ENCODE data around the gene IL21R.

Gene IL21R

DNA sequence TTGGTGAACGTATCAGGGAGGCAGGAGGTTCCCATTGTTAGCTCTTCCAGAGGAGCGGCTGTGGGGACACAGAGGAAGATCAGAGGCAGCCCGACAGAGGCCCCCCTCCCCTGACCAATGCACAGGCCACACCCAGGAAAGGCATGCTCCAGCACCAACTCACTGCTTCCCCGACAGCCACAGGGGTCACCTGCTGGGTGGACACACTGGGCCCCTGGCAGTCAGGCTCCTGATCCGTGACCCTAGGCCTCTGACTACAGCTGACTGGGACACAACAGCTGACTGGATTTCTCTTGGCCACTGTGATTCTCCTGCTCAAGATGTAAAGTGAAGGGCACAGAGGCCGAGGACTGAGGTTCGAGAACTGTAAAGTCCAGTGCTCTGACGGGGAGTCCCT, 63.5 kb downstream of the IL21R start:
- peaks cover 14 to 99% (median 98%) of the 10 kb centered on the region in 5 donors for H3K36me3 ChIP-seq (ENCODE audit: control insufficient read depth in 5 of 5, insufficient read depth in 5 of 5, low read length in 5 of 5)
- no peak overlapping the region for H3K9ac ChIP-seq (ENCODE audit: low read length in 5 of 5)
- H3K4me3 ChIP-seq (ENCODE audit: low read depth in 1 of 5, low read length in 5 of 5): no peak overlapping the region
- no peak overlapping the region for H3K27ac ChIP-seq (ENCODE audit: low read depth, low read length)
- no peaks in the 10 kb centered on the region for H3K9me3 ChIP-seq (ENCODE audit: control insufficient read depth in 5 of 5, low read length in 5 of 5)
- H3K27me3 ChIP-seq (ENCODE audit: control insufficient read depth in 5 of 5, insufficient read depth in 4 of 5, low read length in 5 of 5): no peaks in the 10 kb centered on the region
- peaks cover 0 to 25% (median 18%) of the 10 kb centered on the region in 5 donors for H3K4me1 ChIP-seq (ENCODE audit: control insufficient read depth in 5 of 5, insufficient read depth in 5 of 5, low read length in 5 of 5)

DNA sequence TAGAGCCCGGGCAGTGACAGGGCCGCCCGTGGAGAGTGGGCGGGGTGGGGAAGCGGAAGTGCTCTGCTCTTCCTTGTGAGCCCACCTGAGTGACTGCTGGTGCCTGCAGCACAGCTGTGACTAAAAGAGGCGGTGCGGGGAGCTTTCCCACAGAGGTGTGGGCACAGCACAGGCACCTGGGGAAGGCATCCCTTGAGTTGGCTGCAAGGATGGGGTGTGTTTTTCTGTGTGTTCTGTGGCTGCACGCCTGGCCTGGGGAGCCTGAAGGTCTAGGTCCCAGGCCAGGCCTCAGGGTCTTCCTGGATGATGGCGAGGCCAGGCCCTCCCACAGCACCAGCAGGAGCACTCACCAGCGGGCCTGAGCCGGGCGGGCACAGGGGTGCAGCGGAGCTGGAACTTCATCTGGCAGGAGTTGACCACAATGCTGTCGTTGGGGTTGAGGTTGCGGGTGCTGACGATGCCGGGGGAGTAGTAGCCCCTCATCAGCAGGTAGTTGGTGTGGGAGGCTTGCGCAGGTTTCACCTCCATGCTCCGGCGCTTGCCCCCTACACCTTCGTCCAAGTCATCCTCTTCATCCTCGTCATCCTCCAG, 67.1 kb downstream of the IL21R start:
- Histone ChIP-seq H3K36me3 (ENCODE audit: control insufficient read depth in 5 of 5, insufficient read depth in 5 of 5, low read length in 5 of 5) (peaks cover 14 to 100% (median 96%) of the 10 kb centered on the region in 5 donors), H3K9ac (ENCODE audit: low read length in 5 of 5) (no peak overlapping the region), H3K4me3 (ENCODE audit: low read depth in 1 of 5, low read length in 5 of 5) (no peak overlapping the region), H3K9me3 (ENCODE audit: control insufficient read depth in 5 of 5, low read length in 5 of 5) (no peaks in the 10 kb centered on the region), H3K4me1 (ENCODE audit: control insufficient read depth in 5 of 5, insufficient read depth in 5 of 5, low read length in 5 of 5) (peaks cover 0 to 13% (median 9%) of the 10 kb centered on the region in 5 donors), H3K27ac (ENCODE audit: low read depth, low read length) (no peak overlapping the region), H3K27me3 (ENCODE audit: control insufficient read depth in 5 of 5, insufficient read depth in 4 of 5, low read length in 5 of 5) (no peaks in the 10 kb centered on the region)

DNA sequence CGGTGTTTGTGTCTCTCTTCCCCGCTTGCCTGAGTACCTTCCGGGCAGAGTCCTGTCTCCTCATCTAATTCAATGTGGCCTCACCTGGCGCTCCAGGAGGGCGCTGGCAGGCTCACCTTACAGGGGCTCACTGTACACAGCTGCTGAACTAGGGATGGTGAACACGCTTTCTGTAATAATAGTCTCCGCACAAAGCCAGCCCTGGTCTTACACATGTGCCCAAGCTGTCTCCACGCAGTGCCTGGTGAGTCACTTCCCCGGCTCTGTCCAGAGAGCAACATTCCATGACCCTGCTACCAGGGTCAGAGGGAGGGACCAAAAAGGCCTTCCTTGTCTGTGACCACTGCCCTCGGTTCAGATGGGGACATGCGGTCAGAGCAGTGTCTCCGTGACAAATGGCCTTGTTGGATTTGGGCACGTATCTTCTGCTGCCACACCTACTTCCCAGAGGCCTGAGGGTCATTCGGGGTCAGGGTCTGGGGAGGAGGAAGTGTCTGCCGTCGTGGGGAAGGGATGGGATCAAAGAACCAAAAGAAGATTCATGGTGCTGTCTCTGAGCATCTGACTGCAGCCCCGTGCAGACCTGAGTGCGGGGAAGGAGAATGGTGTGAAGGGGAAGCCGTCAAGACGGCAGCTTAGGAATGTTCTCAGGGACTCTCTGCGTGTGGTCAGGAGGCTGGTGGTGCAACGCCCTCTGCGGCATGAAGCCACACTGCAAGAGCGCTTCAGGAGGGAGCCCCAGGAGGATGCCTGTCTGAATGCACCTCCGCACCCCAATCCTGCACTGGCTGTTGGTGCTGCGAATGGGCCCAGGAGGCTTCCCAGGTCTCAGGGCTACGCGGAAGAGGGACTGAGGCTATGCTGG, 68.8 kb downstream of the IL21R start:
- H3K27me3 ChIP-seq (ENCODE audit: control insufficient read depth in 5 of 5, insufficient read depth in 4 of 5, low read length in 5 of 5): no peaks in the 10 kb centered on the region
- no peak overlapping the region for H3K27ac ChIP-seq (ENCODE audit: low read depth, low read length)
- no peaks in the 10 kb centered on the region for H3K9me3 ChIP-seq (ENCODE audit: control insufficient read depth in 5 of 5, low read length in 5 of 5)
- peaks cover 0 to 13% (median 9%) of the 10 kb centered on the region in 5 donors for H3K4me1 ChIP-seq (ENCODE audit: control insufficient read depth in 5 of 5, insufficient read depth in 5 of 5, low read length in 5 of 5)
- no peak overlapping the region for H3K4me3 ChIP-seq (ENCODE audit: low read depth in 1 of 5, low read length in 5 of 5)
- peak overlapping the region in 1 of 5 donors; percentile 4 for H3K9ac ChIP-seq (ENCODE audit: low read length in 5 of 5)
- peaks cover 16 to 100% (median 95%) of the 10 kb centered on the region in 5 donors for H3K36me3 ChIP-seq (ENCODE audit: control insufficient read depth in 5 of 5, insufficient read depth in 5 of 5, low read length in 5 of 5)

DNA sequence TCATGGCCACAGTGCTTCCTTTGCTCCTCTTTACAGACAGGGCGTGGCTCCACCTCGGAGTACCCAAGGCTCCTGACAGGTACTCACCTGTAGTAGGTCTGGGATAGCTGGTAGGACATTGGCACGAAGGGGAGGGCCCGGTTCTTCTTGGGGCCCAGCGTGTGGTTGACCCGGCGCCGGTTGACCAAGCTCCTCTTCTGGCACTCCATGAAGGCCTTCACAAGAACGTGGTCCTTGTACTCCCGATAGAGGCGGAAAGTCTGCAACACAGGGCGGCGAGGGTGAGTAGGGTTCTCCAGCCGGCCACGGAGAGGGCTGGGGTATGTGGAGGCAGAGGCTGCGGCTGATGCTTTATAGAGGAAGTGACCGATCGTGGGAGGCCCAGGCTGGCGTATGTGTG, 69.7 kb downstream of the IL21R start:
- H3K27me3 ChIP-seq (ENCODE audit: control insufficient read depth in 5 of 5, insufficient read depth in 4 of 5, low read length in 5 of 5): no peaks in the 10 kb centered on the region
- H3K9me3 ChIP-seq (ENCODE audit: control insufficient read depth in 5 of 5, low read length in 5 of 5): no peaks in the 10 kb centered on the region
- H3K36me3 ChIP-seq (ENCODE audit: control insufficient read depth in 5 of 5, insufficient read depth in 5 of 5, low read length in 5 of 5): peaks cover 16 to 100% (median 95%) of the 10 kb centered on the region in 5 donors
- no peak overlapping the region for H3K4me3 ChIP-seq (ENCODE audit: low read depth in 1 of 5, low read length in 5 of 5)
- H3K4me1 ChIP-seq (ENCODE audit: control insufficient read depth in 5 of 5, insufficient read depth in 5 of 5, low read length in 5 of 5): peaks cover 0 to 13% (median 9%) of the 10 kb centered on the region in 5 donors
- H3K9ac ChIP-seq (ENCODE audit: low read length in 5 of 5): no peak overlapping the region
- no peak overlapping the region for H3K27ac ChIP-seq (ENCODE audit: low read depth, low read length)

DNA sequence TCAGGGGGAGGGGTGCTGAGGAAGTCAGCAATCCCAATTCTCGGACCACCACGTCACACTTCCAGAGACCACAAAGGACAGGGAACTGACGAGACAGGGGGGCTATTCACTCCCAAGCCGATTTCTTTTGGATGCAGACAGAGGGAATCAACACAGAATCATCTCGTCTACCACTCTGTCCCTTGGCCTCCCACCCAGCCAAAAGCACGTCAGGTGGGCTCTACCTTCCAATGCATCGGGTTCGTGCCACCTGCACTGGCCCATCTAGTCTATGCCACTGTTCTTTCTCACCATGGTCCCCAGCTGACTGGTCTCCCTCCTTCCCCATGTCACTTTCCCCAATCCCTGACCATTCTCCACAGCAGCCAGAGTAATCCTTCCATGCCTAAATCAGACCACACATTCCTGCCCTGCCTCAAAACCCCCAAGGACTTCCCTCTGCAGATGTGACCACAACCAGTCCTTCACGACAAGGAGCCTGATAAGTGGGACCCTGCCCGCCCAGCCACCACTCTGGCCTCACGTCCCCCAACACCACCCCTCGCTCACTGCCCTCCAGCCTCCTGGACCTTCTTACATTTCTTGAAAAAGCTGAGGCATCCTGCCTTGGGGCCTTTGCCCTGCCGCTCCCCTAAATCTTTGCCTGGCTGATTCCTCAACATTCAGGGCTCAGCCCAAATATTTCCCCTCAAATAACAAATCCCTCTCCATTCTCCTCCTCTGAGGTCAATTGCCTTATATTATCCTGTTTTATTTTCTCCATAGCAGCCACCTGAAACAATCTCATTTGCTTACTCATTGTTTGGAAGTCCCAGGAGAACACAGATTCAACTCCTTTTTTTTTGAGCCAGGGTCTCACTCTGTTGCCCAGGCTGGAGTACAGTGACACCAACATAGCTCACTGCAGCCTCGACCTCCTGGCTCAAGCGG, 70.4 kb downstream of the IL21R start:
- H3K27me3 ChIP-seq (ENCODE audit: control insufficient read depth in 5 of 5, insufficient read depth in 4 of 5, low read length in 5 of 5): no peaks in the 10 kb centered on the region
- H3K9me3 ChIP-seq (ENCODE audit: control insufficient read depth in 5 of 5, low read length in 5 of 5): no peaks in the 10 kb centered on the region
- no peak overlapping the region for H3K27ac ChIP-seq (ENCODE audit: low read depth, low read length)
- H3K36me3 ChIP-seq (ENCODE audit: control insufficient read depth in 5 of 5, insufficient read depth in 5 of 5, low read length in 5 of 5): peaks cover 12 to 100% (median 95%) of the 10 kb centered on the region in 5 donors
- H3K9ac ChIP-seq (ENCODE audit: low read length in 5 of 5): no peak overlapping the region
- no peak overlapping the region for H3K4me3 ChIP-seq (ENCODE audit: low read depth in 1 of 5, low read length in 5 of 5)
- peaks cover 0 to 13% (median 9%) of the 10 kb centered on the region in 5 donors for H3K4me1 ChIP-seq (ENCODE audit: control insufficient read depth in 5 of 5, insufficient read depth in 5 of 5, low read length in 5 of 5)

DNA sequence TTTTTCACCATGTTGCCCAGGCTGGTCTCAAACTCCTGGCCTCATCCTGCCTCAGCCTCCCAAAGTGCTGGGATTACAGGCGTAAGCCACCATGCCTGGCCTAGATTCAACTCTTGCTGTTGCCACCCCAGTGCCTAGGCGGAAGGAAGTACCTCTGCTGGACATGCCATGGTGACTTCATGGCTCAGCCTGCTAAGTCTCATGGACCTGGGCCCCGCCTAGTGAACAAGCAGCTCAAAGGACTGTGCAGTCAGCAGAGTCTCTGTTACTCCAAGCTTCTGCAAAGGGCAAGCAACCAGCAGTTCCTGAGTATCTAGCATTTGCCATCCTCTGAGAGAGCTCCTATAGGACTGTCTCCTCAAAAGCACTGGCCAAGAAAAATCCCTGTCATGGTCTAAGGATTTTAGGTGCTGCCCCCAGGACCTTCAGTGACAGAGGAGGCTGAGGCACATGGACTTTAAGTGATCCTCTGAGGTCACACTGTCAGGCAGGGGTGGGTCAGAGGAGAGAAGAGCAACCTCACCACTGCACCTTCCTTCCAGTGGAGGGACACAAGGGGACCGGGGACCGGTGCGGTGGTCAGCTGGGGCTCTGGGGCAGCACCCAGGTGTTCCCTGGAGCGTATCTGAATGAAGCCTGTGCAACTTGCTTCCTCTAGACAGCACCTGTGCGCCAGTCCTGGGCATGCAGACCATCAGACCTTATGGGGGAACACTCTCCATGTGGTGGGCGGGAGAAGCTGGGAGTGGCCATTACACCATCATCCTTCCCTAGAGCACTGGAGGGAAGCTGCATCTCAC, 71.3 kb downstream of the IL21R start:
- Histone ChIP-seq H3K27ac (ENCODE audit: low read depth, low read length) (no peak overlapping the region), H3K9ac (ENCODE audit: low read length in 5 of 5) (no peak overlapping the region), H3K4me1 (ENCODE audit: control insufficient read depth in 5 of 5, insufficient read depth in 5 of 5, low read length in 5 of 5) (peaks cover 0 to 13% (median 9%) of the 10 kb centered on the region in 5 donors), H3K36me3 (ENCODE audit: control insufficient read depth in 5 of 5, insufficient read depth in 5 of 5, low read length in 5 of 5) (peaks cover 11 to 100% (median 95%) of the 10 kb centered on the region in 5 donors), H3K4me3 (ENCODE audit: low read depth in 1 of 5, low read length in 5 of 5) (no peak overlapping the region), H3K9me3 (ENCODE audit: control insufficient read depth in 5 of 5, low read length in 5 of 5) (no peaks in the 10 kb centered on the region), H3K27me3 (ENCODE audit: control insufficient read depth in 5 of 5, insufficient read depth in 4 of 5, low read length in 5 of 5) (no peaks in the 10 kb centered on the region)

DNA sequence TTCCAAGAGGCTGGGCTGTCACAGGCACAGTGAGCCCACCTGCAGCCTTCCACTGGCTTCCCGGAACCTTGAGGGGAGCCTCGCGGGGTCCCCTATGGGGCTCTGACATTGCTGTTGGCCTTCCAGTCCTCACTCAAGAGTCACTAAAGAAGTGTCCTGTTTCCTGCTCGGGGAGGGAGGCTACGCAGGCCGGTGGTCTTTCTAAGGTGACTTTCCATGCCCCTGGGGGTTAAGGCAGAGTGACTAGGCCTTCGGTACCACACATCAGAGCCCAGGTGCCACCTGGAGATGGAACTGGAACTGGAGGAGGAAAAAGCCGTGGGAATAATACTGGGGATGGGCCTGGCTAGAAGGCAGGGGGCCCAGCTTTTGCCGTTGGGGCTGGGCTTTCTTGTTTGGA, 72.1 kb downstream of the IL21R start:
- H3K4me3 ChIP-seq (ENCODE audit: low read depth in 1 of 5, low read length in 5 of 5): no peak overlapping the region
- H3K27ac ChIP-seq (ENCODE audit: low read depth, low read length): no peak overlapping the region
- H3K9ac ChIP-seq (ENCODE audit: low read length in 5 of 5): no peak overlapping the region
- peaks cover 17 to 99% (median 93%) of the 10 kb centered on the region in 5 donors for H3K36me3 ChIP-seq (ENCODE audit: control insufficient read depth in 5 of 5, insufficient read depth in 5 of 5, low read length in 5 of 5)
- no peaks in the 10 kb centered on the region for H3K9me3 ChIP-seq (ENCODE audit: control insufficient read depth in 5 of 5, low read length in 5 of 5)
- H3K4me1 ChIP-seq (ENCODE audit: control insufficient read depth in 5 of 5, insufficient read depth in 5 of 5, low read length in 5 of 5): peaks cover 0 to 13% (median 9%) of the 10 kb centered on the region in 5 donors
- no peaks in the 10 kb centered on the region for H3K27me3 ChIP-seq (ENCODE audit: control insufficient read depth in 5 of 5, insufficient read depth in 4 of 5, low read length in 5 of 5)

DNA sequence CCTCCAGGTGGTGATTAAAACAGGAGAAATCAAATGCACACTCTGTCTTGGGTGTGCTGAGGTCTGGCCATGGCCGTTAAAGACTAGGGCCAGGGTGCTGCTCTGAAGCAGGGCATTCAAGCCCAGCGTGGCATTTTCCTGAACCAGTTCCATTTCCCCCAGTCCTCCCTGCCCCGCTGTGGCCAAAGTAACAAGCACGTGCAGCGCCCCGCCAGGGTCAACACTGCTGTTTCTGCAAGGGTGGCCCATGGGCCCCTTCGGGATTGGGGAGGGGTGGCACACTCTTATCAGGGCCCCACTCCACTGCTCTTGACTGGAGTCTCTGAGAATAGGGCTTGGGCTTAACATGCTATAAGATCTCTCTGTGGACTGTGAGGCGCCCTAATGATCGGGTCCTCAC, 72.9 kb downstream of the IL21R start:
- Histone ChIP-seq H3K27ac (ENCODE audit: low read depth, low read length) (no peak overlapping the region), H3K4me1 (ENCODE audit: control insufficient read depth in 5 of 5, insufficient read depth in 5 of 5, low read length in 5 of 5) (peaks cover 0 to 13% (median 9%) of the 10 kb centered on the region in 5 donors), H3K9ac (ENCODE audit: low read length in 5 of 5) (no peak overlapping the region), H3K36me3 (ENCODE audit: control insufficient read depth in 5 of 5, insufficient read depth in 5 of 5, low read length in 5 of 5) (peaks cover 17 to 96% (median 84%) of the 10 kb centered on the region in 5 donors), H3K9me3 (ENCODE audit: control insufficient read depth in 5 of 5, low read length in 5 of 5) (no peaks in the 10 kb centered on the region), H3K4me3 (ENCODE audit: low read depth in 1 of 5, low read length in 5 of 5) (no peak overlapping the region), H3K27me3 (ENCODE audit: control insufficient read depth in 5 of 5, insufficient read depth in 4 of 5, low read length in 5 of 5) (no peaks in the 10 kb centered on the region)

DNA sequence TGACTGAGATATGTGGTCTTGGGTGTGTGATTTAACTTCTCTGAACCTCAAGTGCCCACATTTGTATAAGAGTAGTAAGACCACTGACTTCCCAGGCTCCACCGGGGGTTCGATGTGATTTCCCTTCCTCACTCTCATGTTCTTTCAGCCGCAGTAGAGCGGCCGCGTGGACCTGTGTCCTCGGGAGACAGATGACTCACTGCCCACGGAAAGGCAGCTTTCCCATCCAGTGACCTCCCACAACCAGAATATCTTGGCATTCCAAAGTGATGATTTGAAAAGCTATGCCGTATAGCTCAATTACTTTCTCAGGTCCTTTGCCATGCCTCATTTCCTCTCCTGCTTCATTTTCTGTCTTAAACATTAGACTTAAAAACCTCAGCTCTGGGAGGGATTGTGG, 73.6 kb downstream of the IL21R start:
- no peaks in the 10 kb centered on the region for H3K9me3 ChIP-seq (ENCODE audit: control insufficient read depth in 5 of 5, low read length in 5 of 5)
- no peak overlapping the region for H3K27ac ChIP-seq (ENCODE audit: low read depth, low read length)
- no peaks in the 10 kb centered on the region for H3K27me3 ChIP-seq (ENCODE audit: control insufficient read depth in 5 of 5, insufficient read depth in 4 of 5, low read length in 5 of 5)
- peaks cover 22 to 95% (median 83%) of the 10 kb centered on the region in 5 donors for H3K36me3 ChIP-seq (ENCODE audit: control insufficient read depth in 5 of 5, insufficient read depth in 5 of 5, low read length in 5 of 5)
- H3K4me3 ChIP-seq (ENCODE audit: low read depth in 1 of 5, low read length in 5 of 5): no peak overlapping the region
- no peak overlapping the region for H3K9ac ChIP-seq (ENCODE audit: low read length in 5 of 5)
- peaks cover 0 to 8% (median 7%) of the 10 kb centered on the region in 5 donors for H3K4me1 ChIP-seq (ENCODE audit: control insufficient read depth in 5 of 5, insufficient read depth in 5 of 5, low read length in 5 of 5)

Data from subcutaneous abdominal adipose tissue (tissue), 5 donors.